ENCODE measurements around the gene SLC6A1.

The SLC6A1 gene

DNA sequence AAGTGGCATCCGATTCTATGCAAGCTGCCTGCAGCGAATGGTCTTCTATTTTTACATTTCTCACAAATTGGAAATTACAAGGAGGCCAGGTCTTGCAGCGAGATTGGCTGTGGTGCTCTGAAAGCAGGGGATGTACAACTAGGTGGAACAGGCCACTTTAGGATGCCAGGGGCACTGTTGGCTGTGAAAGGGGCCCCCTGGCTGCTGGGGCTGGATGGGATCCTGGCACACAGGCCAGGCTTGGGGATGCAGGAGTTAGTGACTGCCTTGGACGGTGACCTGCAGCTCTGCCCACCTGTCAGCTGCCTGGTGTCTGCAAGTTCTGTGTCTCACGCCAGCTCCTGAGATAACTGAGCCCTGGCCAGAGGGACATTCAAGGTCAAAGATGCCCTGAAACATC lies 4.6 kb downstream of the SLC6A1 start:
- no peaks in the 10 kb centered on the region for H4K20me1 ChIP-seq (ENCODE audit: insufficient read depth, low read length)
- TF ChIP-seq EZH2phosphoT487 (IDR thresholded peaks at IDR 0.05; ENCODE audit: low read length) (no peak), EZH2 (optimal IDR thresholded peaks at IDR 0.05; ENCODE audit: low read depth, low read length) (no peak)
- TF ChIP-seq, protein P1, sequence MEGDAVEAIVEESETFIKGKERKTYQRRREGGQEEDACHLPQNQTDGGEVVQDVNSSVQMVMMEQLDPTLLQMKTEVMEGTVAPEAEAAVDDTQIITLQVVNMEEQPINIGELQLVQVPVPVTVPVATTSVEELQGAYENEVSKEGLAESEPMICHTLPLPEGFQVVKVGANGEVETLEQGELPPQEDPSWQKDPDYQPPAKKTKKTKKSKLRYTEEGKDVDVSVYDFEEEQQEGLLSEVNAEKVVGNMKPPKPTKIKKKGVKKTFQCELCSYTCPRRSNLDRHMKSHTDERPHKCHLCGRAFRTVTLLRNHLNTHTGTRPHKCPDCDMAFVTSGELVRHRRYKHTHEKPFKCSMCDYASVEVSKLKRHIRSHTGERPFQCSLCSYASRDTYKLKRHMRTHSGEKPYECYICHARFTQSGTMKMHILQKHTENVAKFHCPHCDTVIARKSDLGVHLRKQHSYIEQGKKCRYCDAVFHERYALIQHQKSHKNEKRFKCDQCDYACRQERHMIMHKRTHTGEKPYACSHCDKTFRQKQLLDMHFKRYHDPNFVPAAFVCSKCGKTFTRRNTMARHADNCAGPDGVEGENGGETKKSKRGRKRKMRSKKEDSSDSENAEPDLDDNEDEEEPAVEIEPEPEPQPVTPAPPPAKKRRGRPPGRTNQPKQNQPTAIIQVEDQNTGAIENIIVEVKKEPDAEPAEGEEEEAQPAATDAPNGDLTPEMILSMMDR (IDR thresholded peaks at IDR 0.05; ENCODE audit: low read length): no peak
- H3K9ac ChIP-seq (ENCODE audit: low read length): no peak overlapping the region
- no peaks in the 10 kb centered on the region for H3F3A ChIP-seq (ENCODE audit: insufficient read depth, low read length)
- no peak for DNase-seq
- H2AFZ ChIP-seq (ENCODE audit: low read length): no peak overlapping the region
- H3K4me3 ChIP-seq (ENCODE audit: low read length): no peak overlapping the region
- no peak overlapping the region for H3K27ac ChIP-seq (ENCODE audit: low read length)
- H3K4me1 ChIP-seq (ENCODE audit: low read length): no peaks in the 10 kb centered on the region
- no peaks in the 10 kb centered on the region for H3K79me2 ChIP-seq (ENCODE audit: low read length)
- peaks cover 46% of the 10 kb centered on the region for H3K27me3 ChIP-seq (replicated peaks; ENCODE audit: insufficient read depth, low read length)
- H3K36me3 ChIP-seq (replicated peaks; ENCODE audit: insufficient read depth, low read length): no peaks in the 10 kb centered on the region
- no peaks in the 10 kb centered on the region for H3K9me2 ChIP-seq (replicated peaks; ENCODE audit: insufficient read depth, low read length)
- H3K9me3 ChIP-seq (replicated peaks; ENCODE audit: insufficient read depth, low read length): no peaks in the 10 kb centered on the region
- H3K4me2 ChIP-seq (ENCODE audit: low read depth, low read length): no peak overlapping the region

DNA sequence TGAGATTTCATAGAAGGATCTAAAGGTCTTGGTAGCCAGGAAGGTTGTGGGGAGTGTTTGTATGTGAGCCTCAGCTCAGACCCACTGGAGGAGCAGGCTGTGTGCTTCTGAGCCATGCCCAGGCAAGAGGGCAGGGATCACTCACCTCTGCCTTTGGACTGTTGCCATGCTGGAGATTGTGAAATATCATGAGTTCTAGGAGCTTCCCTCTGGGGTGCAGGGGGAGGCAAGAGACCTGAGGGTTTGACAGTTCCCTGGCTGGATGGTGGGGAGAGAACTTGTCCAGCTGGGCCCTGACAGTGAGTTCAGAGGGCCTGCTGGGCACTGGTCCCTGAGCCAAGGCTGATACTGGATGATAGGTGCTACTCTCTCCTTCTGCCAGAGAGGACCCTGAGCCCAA lies 6.0 kb downstream of the SLC6A1 start:
- Histone ChIP-seq H3K9me2 (replicated peaks; ENCODE audit: insufficient read depth, low read length) (no peaks in the 10 kb centered on the region), H3F3A (ENCODE audit: insufficient read depth, low read length) (no peaks in the 10 kb centered on the region), H3K9me3 (replicated peaks; ENCODE audit: insufficient read depth, low read length) (no peaks in the 10 kb centered on the region), H3K79me2 (ENCODE audit: low read length) (no peaks in the 10 kb centered on the region), H4K20me1 (ENCODE audit: insufficient read depth, low read length) (no peaks in the 10 kb centered on the region), H3K27ac (ENCODE audit: low read length) (no peak overlapping the region), H3K4me2 (ENCODE audit: low read depth, low read length) (no peak overlapping the region), H3K27me3 (replicated peaks; ENCODE audit: insufficient read depth, low read length) (peaks cover 44% of the 10 kb centered on the region), H2AFZ (ENCODE audit: low read length) (no peak overlapping the region), H3K4me1 (ENCODE audit: low read length) (no peaks in the 10 kb centered on the region), H3K9ac (ENCODE audit: low read length) (no peak overlapping the region), H3K36me3 (replicated peaks; ENCODE audit: insufficient read depth, low read length) (no peaks in the 10 kb centered on the region), H3K4me3 (ENCODE audit: low read length) (no peak overlapping the region)
- DNase-seq: no peak
- TF ChIP-seq EZH2phosphoT487 (IDR thresholded peaks at IDR 0.05; ENCODE audit: low read length) (no peak), EZH2 (optimal IDR thresholded peaks at IDR 0.05; ENCODE audit: low read depth, low read length) (no peak)
- TF ChIP-seq, protein P1 (IDR thresholded peaks at IDR 0.05; ENCODE audit: low read length): no peak

DNA sequence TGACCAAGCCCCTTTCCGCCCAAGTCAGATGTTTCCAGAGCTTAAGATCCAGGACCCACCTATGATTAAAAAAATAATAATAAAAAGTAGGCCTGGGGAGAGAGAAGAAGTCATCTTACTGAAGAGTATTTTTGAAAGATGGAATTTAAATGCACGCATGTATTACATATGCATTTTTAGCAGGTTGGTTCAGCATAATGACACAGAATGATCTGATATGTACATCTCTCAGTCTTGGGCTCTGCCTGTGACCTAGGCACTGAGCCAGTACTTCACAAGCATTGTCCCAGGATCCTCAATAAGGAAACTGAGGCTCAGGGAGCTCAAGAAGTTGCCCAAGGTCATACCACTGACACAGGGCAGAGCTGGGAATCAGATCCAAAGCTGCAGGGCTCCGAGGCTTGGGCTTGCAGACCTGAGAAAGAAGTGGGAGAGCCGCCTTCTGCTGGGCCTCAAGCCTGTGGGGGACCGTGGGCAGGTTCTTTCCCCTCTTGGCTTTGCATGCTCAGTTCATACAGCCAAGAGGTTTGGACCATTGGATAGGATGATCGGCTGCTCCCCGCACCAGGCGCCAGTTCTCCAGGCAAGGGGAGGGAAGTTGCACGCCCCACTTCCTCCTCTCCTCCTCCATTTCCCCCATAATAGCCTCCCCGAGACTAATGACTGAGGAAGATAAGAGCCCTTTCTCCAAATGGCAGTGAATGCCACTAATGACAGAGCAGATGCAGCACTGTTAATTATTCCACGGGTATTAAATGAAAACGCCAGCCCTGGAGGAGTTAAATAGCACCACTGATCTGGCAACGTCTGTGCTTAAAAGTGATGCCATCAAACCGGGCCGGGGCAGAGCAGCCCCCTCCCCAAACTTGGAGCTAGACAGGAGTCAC lies 6.9 kb downstream of the SLC6A1 start:
- Histone ChIP-seq H2AFZ (ENCODE audit: low read length) (no peak overlapping the region), H3K27ac (ENCODE audit: low read length) (no peak overlapping the region), H3K4me2 (ENCODE audit: low read depth, low read length) (no peak overlapping the region), H3K9me2 (replicated peaks; ENCODE audit: insufficient read depth, low read length) (no peaks in the 10 kb centered on the region), H4K20me1 (ENCODE audit: insufficient read depth, low read length) (no peaks in the 10 kb centered on the region), H3K9ac (ENCODE audit: low read length) (no peak overlapping the region), H3K36me3 (replicated peaks; ENCODE audit: insufficient read depth, low read length) (no peaks in the 10 kb centered on the region), H3K4me3 (ENCODE audit: low read length) (no peak overlapping the region), H3F3A (ENCODE audit: insufficient read depth, low read length) (no peaks in the 10 kb centered on the region), H3K4me1 (ENCODE audit: low read length) (no peaks in the 10 kb centered on the region), H3K9me3 (replicated peaks; ENCODE audit: insufficient read depth, low read length) (no peaks in the 10 kb centered on the region), H3K27me3 (replicated peaks; ENCODE audit: insufficient read depth, low read length) (peaks cover 48% of the 10 kb centered on the region), H3K79me2 (ENCODE audit: low read length) (no peaks in the 10 kb centered on the region)
- DNase-seq: no peak
- TF ChIP-seq EZH2phosphoT487 (IDR thresholded peaks at IDR 0.05; ENCODE audit: low read length) (no peak), EZH2 (optimal IDR thresholded peaks at IDR 0.05; ENCODE audit: low read depth, low read length) (no peak)
- TF ChIP-seq, protein P1 (IDR thresholded peaks at IDR 0.05; ENCODE audit: low read length): no peak
